ENCODE results near the gene SEMA4A. TPM values are rescaled to one million over a fixed set of nuclear protein-coding genes. Genes with fewer than 3 reads are reported as not detected.
A peak's percentile ranks its signal among the peaks of the same experiment; 100 is the strongest.

SEMA4A gene
- total and polyA plus RNA-seq, 4 donors, result 22.7 to 54.9 (median 36.9) TPM

- TF ChIP-seq CTCF (IDR thresholded peaks at IDR 0.05; ENCODE audit: control extremely low read depth, extremely low read depth), result no peak
- no peaks in the 10 kb centered on the region for H3K4me1 ChIP-seq (ENCODE audit: control insufficient read depth in 5 of 5, insufficient read depth in 5 of 5, low read length in 5 of 5)
- no peak overlapping the region for H3K4me3 ChIP-seq
- peak overlapping the region in 1 of 2 donors; percentile 75 for H3K27ac ChIP-seq (ENCODE audit: low read depth in 1 of 2, low read length in 1 of 2)
- no peak overlapping the region for H3K9ac ChIP-seq (ENCODE audit: insufficient read depth in 1 of 2, low read length in 2 of 2)
- H3K36me3 ChIP-seq (ENCODE audit: control insufficient read depth in 4 of 4, insufficient read depth in 4 of 4, low read length in 4 of 4), result peaks cover 0 to 1% (median 0%) of the 10 kb centered on the region in 4 donors
- ATAC-seq (ENCODE audit: insufficient read depth, low FRiP score) (peak; percentile 55), DNase-seq (no peak)
- H3K27me3 ChIP-seq (ENCODE audit: control insufficient read depth in 3 of 3, insufficient read depth in 3 of 3, low read length in 2 of 3), result peaks cover 0 to 16% (median 9%) of the 10 kb centered on the region in 3 donors
- 35 to 52% methylated on average over 11 of the region's 11 CpGs for WGBS, 2 donors
- no peaks in the 10 kb centered on the region for H3K9me3 ChIP-seq (ENCODE audit: control insufficient read depth in 4 of 4, insufficient read depth in 3 of 4, low read length in 3 of 4)
These were observed 948 bp downstream of the SEMA4A start for GRCh38 chr1:156154317-156154749.

- no peak overlapping the region for H3K4me3 ChIP-seq
- TF ChIP-seq CTCF (IDR thresholded peaks at IDR 0.05; ENCODE audit: control extremely low read depth, extremely low read depth), result no peak
- H3K27ac ChIP-seq (ENCODE audit: low read depth in 1 of 2, low read length in 1 of 2), result no peak overlapping the region
- peaks cover 0 to 1% (median 0%) of the 10 kb centered on the region in 4 donors for H3K36me3 ChIP-seq (ENCODE audit: control insufficient read depth in 4 of 4, insufficient read depth in 4 of 4, low read length in 4 of 4)
- no peak for ATAC-seq (ENCODE audit: insufficient read depth, low FRiP score)
- no peak for DNase-seq
- WGBS, 2 donors, result 47 to 59% methylated on average over 12 of the region's 12 CpGs
- H3K9ac ChIP-seq (ENCODE audit: insufficient read depth in 1 of 2, low read length in 2 of 2), result no peak overlapping the region
- no peaks in the 10 kb centered on the region for H3K9me3 ChIP-seq (ENCODE audit: control insufficient read depth in 4 of 4, insufficient read depth in 3 of 4, low read length in 3 of 4)
- peaks cover 0 to 8% (median 4%) of the 10 kb centered on the region in 5 donors for H3K4me1 ChIP-seq (ENCODE audit: control insufficient read depth in 5 of 5, insufficient read depth in 5 of 5, low read length in 5 of 5)
- peaks cover 0 to 2% (median 0%) of the 10 kb centered on the region in 3 donors for H3K27me3 ChIP-seq (ENCODE audit: control insufficient read depth in 3 of 3, insufficient read depth in 3 of 3, low read length in 2 of 3)
These were observed 2.5 kb downstream of the SEMA4A start for GRCh38 chr1:156155756-156156510.

GRCh38 chr1:156157506-156157905 is 4.1 kb downstream of the SEMA4A start:
- peaks cover 0 to 1% (median 0%) of the 10 kb centered on the region in 4 donors for H3K36me3 ChIP-seq (ENCODE audit: control insufficient read depth in 4 of 4, insufficient read depth in 4 of 4, low read length in 4 of 4)
- no peak for TF ChIP-seq CTCF (IDR thresholded peaks at IDR 0.05; ENCODE audit: control extremely low read depth, extremely low read depth)
- no peak overlapping the region for H3K4me3 ChIP-seq
- ATAC-seq (ENCODE audit: insufficient read depth, low FRiP score), result no peak
- no peak overlapping the region for H3K9ac ChIP-seq (ENCODE audit: insufficient read depth in 1 of 2, low read length in 2 of 2)
- peaks cover 0 to 20% (median 5%) of the 10 kb centered on the region in 5 donors for H3K4me1 ChIP-seq (ENCODE audit: control insufficient read depth in 5 of 5, insufficient read depth in 5 of 5, low read length in 5 of 5)
- no peak for DNase-seq
- H3K27me3 ChIP-seq (ENCODE audit: control insufficient read depth in 3 of 3, insufficient read depth in 3 of 3, low read length in 2 of 3), result no peaks in the 10 kb centered on the region
- H3K27ac ChIP-seq (ENCODE audit: low read depth in 1 of 2, low read length in 1 of 2), result no peak overlapping the region
- 53 to 80% methylated on average over 3 of the region's 3 CpGs for WGBS, 2 donors
- no peaks in the 10 kb centered on the region for H3K9me3 ChIP-seq (ENCODE audit: control insufficient read depth in 4 of 4, insufficient read depth in 3 of 4, low read length in 3 of 4)

Data from lung (tissue), 12 donors.